PC-3 (cell line): ENCODE data around the gene HIVEP3. TPM values are rescaled to one million over a fixed set of nuclear protein-coding genes. Genes with fewer than 3 reads are reported as not detected.
A peak's percentile ranks its signal among the peaks of the same experiment; 100 is the strongest.

ENCODE experiments used
- ATAC-seq: fragments of 200-7000 bp; cut with Tn5 transposase; 2 replicates; pipeline ENCODE4 v1.9.1; 2020; ENCODE audit warnings: mild to moderate bottlenecking, moderate library complexity
- BruUV-seq: library from RNA; stranded (reverse); fragments of 400-500 nt; replicated peaks from 2 replicates; lab custom pipeline; 2021; lab: Mats Ljungman, UMichigan
- CTCF ChIA-PET: fragments of 300-600 bp; sonication (Branson Sonifier 250); formaldehyde crosslinking; loops from one replicate; lab custom pipeline; 2022; ENCODE audit warnings: antibody characterized with exemption; lab: Charles Lee
- POLR2A ChIA-PET: fragments of 300-600 bp; sonication (Branson Sonifier 250); formaldehyde crosslinking; loops from one replicate; lab custom pipeline; 2022; ENCODE audit warnings: antibody characterized with exemption; ENCODE audit not compliant: unreplicated experiment; lab: Charles Lee
- DNase-seq: peaks from one replicate; pipeline ENCODE4 v3.0.0-alpha.2; 2015
- H2AFZ ChIP-seq: fragments of 300-600 bp; sonication (generic); 2 replicates; pipeline ENCODE4 v1.6.0; 2016; ENCODE audit warnings: antibody characterized with exemption, low read length
- H3F3A ChIP-seq: fragments of 300-600 bp; sonication (generic); one replicate; pipeline ENCODE4 v1.6.0; 2017; ENCODE audit warnings: antibody characterized with exemption, low read length, control low read depth, mild to moderate bottlenecking; ENCODE audit not compliant: unreplicated experiment
- H3K27ac ChIP-seq: fragments of 300-600 bp; sonication (generic); 2 replicates; pipeline ENCODE4 v1.5.1; 2016; ENCODE audit warnings: mild to moderate bottlenecking, low read length
- H3K27me3 ChIP-seq: fragments of 300-600 bp; sonication (generic); 2 replicates; pipeline ENCODE4 v1.6.1; 2016; ENCODE audit warnings: low read length, mixed read lengths
- H3K36me3 ChIP-seq: fragments of 300-600 bp; sonication (generic); 2 replicates; pipeline ENCODE4 v1.6.1; 2016; ENCODE audit warnings: low read depth, mixed run types, low read length, mixed read lengths
- H3K4me1 ChIP-seq: fragments of 300-600 bp; sonication (generic); 2 replicates; pipeline ENCODE4 v1.5.1; 2016; ENCODE audit warnings: low read length; ENCODE audit not compliant: insufficient read depth
- H3K4me2 ChIP-seq: fragments of 300-600 bp; sonication (generic); 2 replicates; pipeline ENCODE4 v1.6.0; 2016; ENCODE audit warnings: low read length
- H3K4me3 ChIP-seq: fragments of 300-600 bp; sonication (generic); 2 replicates; pipeline ENCODE4 v1.5.1; 2016; ENCODE audit warnings: mild to moderate bottlenecking, low read length, mixed read lengths
- H3K79me2 ChIP-seq: fragments of 300-600 bp; sonication (generic); 2 replicates; pipeline ENCODE4 v1.6.1; 2017; ENCODE audit warnings: low read length, mixed read lengths
- H3K9ac ChIP-seq: fragments of 300-600 bp; sonication (generic); 2 replicates; pipeline ENCODE4 v1.6.0; 2016; ENCODE audit warnings: mild to moderate bottlenecking, low read length
- H3K9me2 ChIP-seq: fragments of 300-600 bp; sonication (generic); replicated peaks from 2 replicates; pipeline ENCODE4 v1.6.1; 2016; ENCODE audit warnings: mixed run types, low read length, mixed read lengths
- H3K9me3 ChIP-seq: fragments of 300-600 bp; sonication (generic); 2 replicates; pipeline ENCODE4 v1.6.1; 2016; ENCODE audit warnings: low read length, mixed read lengths
- H4K20me1 ChIP-seq: fragments of 300-600 bp; sonication (generic); 2 replicates; pipeline ENCODE4 v1.6.1; 2016; ENCODE audit warnings: low read length, mixed read lengths
- CTCF ChIP-seq: fragments of 300-600 bp; sonication (generic); conservative IDR thresholded peaks from 2 replicates; pipeline ENCODE4 v1.5.1; 2017; ENCODE audit warnings: antibody characterized with exemption, low read depth, mild to moderate bottlenecking, low read length
- EZH2 ChIP-seq: fragments of 300-600 bp; sonication (generic); IDR thresholded peaks from one replicate; pipeline ENCODE4 v1.6.1; 2017; ENCODE audit warnings: antibody characterized with exemption, mild to moderate bottlenecking, low read length; ENCODE audit not compliant: unreplicated experiment
- EZH2phosphoT487 ChIP-seq: fragments of 300-600 bp; sonication (generic); IDR thresholded peaks from 2 replicates; pipeline ENCODE4 v1.6.1; 2018; ENCODE audit warnings: mild to moderate bottlenecking, antibody characterized with exemption, low read length, borderline replicate concordance
- intact Hi-C: fragments of 100-400 bp; cut with micrococcal nuclease; formaldehyde crosslinking; loops from 2 replicates; pipeline ENCODE4 v1.9.0; 2023
- total RNA-seq: library from RNA; depleted of rRNA; stranded (reverse); fragments of >200 nt; gene quantifications from 2 replicates; pipeline ENCODE4 v1.2.3, GENCODE V29; 2014

HIVEP3 gene
- total RNA-seq, 1 experiment from 2014 or later: 9.8 TPM

GRCh38 chr1:41519667-41520066, 399.1 kb downstream of the HIVEP3 start:
- no peak for ATAC-seq
- Histone ChIP-seq H3K27ac (no peak overlapping the region), H3K9me2 (no peaks in the 10 kb centered on the region), H3K27me3 (no peaks in the 10 kb centered on the region), H3K4me1 (peaks cover 23% of the 10 kb centered on the region), H3K4me3 (no peak overlapping the region), H3K79me2 (no peaks in the 10 kb centered on the region), H3K4me2 (no peak overlapping the region), H3K9ac (no peak overlapping the region), H3K9me3 (no peaks in the 10 kb centered on the region), H3K36me3 (no peaks in the 10 kb centered on the region), H3F3A (peaks cover 6% of the 10 kb centered on the region), H2AFZ (no peak overlapping the region), H4K20me1 (no peaks in the 10 kb centered on the region)
- intact Hi-C loops: no loop called here
- ChIA-PET CTCF (no interaction called here), POLR2A (no interaction called here)
- DNase-seq: no peak
- BruUV-seq: no TSS peak
- no peak for TF ChIP-seq EZH2phosphoT487
- TF ChIP-seq EZH2: no peak
- TF ChIP-seq CTCF: no peak

- Histone ChIP-seq H3K27me3 (no peaks in the 10 kb centered on the region), H3K9me3 (no peaks in the 10 kb centered on the region), H3K4me2 (no peak overlapping the region), H3K79me2 (no peaks in the 10 kb centered on the region), H3K4me3 (no peak overlapping the region), H3K4me1 (peaks cover 33% of the 10 kb centered on the region), H3K27ac (no peak overlapping the region), H3K36me3 (no peaks in the 10 kb centered on the region), H2AFZ (no peak overlapping the region), H3K9ac (no peak overlapping the region), H4K20me1 (no peaks in the 10 kb centered on the region), H3K9me2 (no peaks in the 10 kb centered on the region), H3F3A (peaks cover 9% of the 10 kb centered on the region)
- ATAC-seq: no peak
- intact Hi-C loops: no loop called here
- POLR2A ChIA-PET: no interaction called here
- DNase-seq: no peak
- TF ChIP-seq EZH2phosphoT487 (no peak), CTCF (no peak), EZH2 (no peak)
- CTCF ChIA-PET: no interaction called here
- no TSS peak for BruUV-seq
Measured at GRCh38 chr1:41518471-41518870, 400.3 kb downstream of the HIVEP3 start.

- no peak overlapping the region for H3K4me3 ChIP-seq
- peaks cover 9% of the 10 kb centered on the region for H3F3A ChIP-seq
- H3K9me2 ChIP-seq: no peaks in the 10 kb centered on the region
- H3K36me3 ChIP-seq: no peaks in the 10 kb centered on the region
- H3K9ac ChIP-seq: no peak overlapping the region
- no peak overlapping the region for H2AFZ ChIP-seq
- H3K79me2 ChIP-seq: no peaks in the 10 kb centered on the region
- no TSS peak for BruUV-seq
- ChIA-PET POLR2A (no interaction called here), CTCF (no interaction called here)
- H3K27ac ChIP-seq: no peak overlapping the region
- peaks cover 33% of the 10 kb centered on the region for H3K4me1 ChIP-seq
- intact Hi-C loops: no loop called here
- H3K27me3 ChIP-seq: no peaks in the 10 kb centered on the region
- H3K4me2 ChIP-seq: 0 out of 2 replicates have a peak overlapping the region, but pooled peaks have one; percentile 86
- no peak for DNase-seq
- H3K9me3 ChIP-seq: no peaks in the 10 kb centered on the region
- TF ChIP-seq EZH2 (no peak), CTCF (no peak), EZH2phosphoT487 (no peak)
- ATAC-seq: no peak
- H4K20me1 ChIP-seq: no peaks in the 10 kb centered on the region
Measured at GRCh38 chr1:41517062-41517438, 401.7 kb downstream of the HIVEP3 start.
